ENCODE measurements around the gene ZNF580. TPM values are rescaled to one million over a fixed set of nuclear protein-coding genes. Genes with fewer than 3 reads are reported as not detected.

ZNF580 gene
- total and polyA plus RNA-seq, 9 of the 15 experiments (the other 6 are each of a cell fraction or from before 2014, with no cell fraction given), result 2.3 to 47.4 (median 6.0) TPM

DNA sequence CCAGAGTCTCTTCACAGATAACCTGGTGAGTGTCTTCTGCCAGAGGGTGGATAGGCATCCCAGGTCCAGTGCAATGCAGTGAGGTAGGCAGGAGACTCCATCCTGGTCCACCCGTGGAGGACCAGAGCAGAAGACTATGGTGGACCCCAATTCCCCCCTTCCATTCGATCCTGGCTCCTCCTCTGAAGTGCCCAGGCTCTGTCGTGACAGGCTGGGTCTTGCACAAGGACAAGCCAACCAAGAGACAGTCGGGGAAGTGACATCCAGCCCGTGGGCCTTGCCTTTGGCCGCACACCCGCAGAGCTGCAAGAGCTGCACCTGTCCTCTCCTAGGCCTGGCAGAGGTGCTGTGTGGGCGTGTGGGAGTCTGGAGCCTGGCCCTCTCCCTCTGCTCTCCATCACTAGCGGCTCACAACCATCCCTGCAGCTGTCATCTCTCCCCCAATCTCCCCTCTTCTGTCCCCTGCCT is 19.6 kb upstream of the ZNF580 start:
- H3K4me2 ChIP-seq (ENCODE audit: insufficient read depth, low read length), result no peak overlapping the region
- no peak overlapping the region for H3K9ac ChIP-seq (ENCODE audit: insufficient read depth in 1 of 2, low read depth in 2 of 2, low read length in 2 of 2)
- no peaks in the 10 kb centered on the region for H3K27me3 ChIP-seq (ENCODE audit: control insufficient read depth in 2 of 2, insufficient read depth in 2 of 2, low read length in 2 of 2)
- TSS peak; percentile 42 for BruUV-seq (replicated peaks)
- no peaks in the 10 kb centered on the region for H3K9me3 ChIP-seq (replicated peaks; ENCODE audit: control insufficient read depth, insufficient read depth, low read depth, low read length)
- CTCF ChIA-PET (ENCODE audit: low intra/inter-chr PET ratio), result no interaction called here
- DNase-seq (ENCODE audit: extremely low read depth in 1 of 4, low spot score in 3 of 4), result peak in 1 of 4 experiments; percentile 6
- H3K36me3 ChIP-seq (ENCODE audit: control insufficient read depth, insufficient read depth, low read length), result peaks cover 22% of the 10 kb centered on the region; the same call in 2 of the 3 replicates
- no peak overlapping the region for H3K4me3 ChIP-seq
- POLR2A ChIA-PET, result interaction anchor here (1.0 to 2.0 kb wide), 2 partner anchors 15 to 22 kb away, joined by 4 to 11 read pairs; partner anchors contain the start of genes FIZ1 and ZNF865
- 83% methylated on average over 7 of the region's 9 CpGs for WGBS (ENCODE audit: insufficient coverage, low coverage, missing lambda C conversion rate)
- intact Hi-C loops (cut with micrococcal nuclease), result no loop called here
- in situ Hi-C loops (cut with MboI), result loop anchor here (10.0 kb wide), 1 partner anchor 336 kb away; the partner anchor contains the start of genes BRSK1 and HSPBP1
- no peak for TF ChIP-seq CBFB (CRISPR knock-in tag; IDR thresholded peaks at IDR 0.05)
- peak; percentile 11; the same call in 1 of the 2 replicates for TF ChIP-seq POLR2G (IDR thresholded peaks at IDR 0.05; ENCODE audit: low read depth, low read length)
- FAIRE-seq, result no peak
- peaks cover 9 to 16% of the 10 kb centered on the region in 2 experiments; a peak in 4 of 5 replicates for H3K4me1 ChIP-seq (replicated peaks in 1 of 2; ENCODE audit: control insufficient read depth in 2 of 2, insufficient read depth in 2 of 2, low read length in 2 of 2)
- peaks cover 3% of the 10 kb centered on the region for H3K9me1 ChIP-seq (ENCODE audit: control insufficient read depth, insufficient read depth, low read length)
- H2AFZ ChIP-seq (ENCODE audit: low read depth, low read length), result no peak overlapping the region
- H4K20me1 ChIP-seq (replicated peaks; ENCODE audit: control insufficient read depth, insufficient read depth, low read length), result no peaks in the 10 kb centered on the region; the same call in 1 of the 2 replicates
- H3K79me2 ChIP-seq (ENCODE audit: control insufficient read depth, insufficient read depth, low read length), result peaks cover 7% of the 10 kb centered on the region; the same call in 2 of the 3 replicates
- no peak overlapping the region for H3K27ac ChIP-seq (ENCODE audit: extremely low read depth, low read depth, low read length)
- ATAC-seq, result no peak

GRCh38 chr19:55621673-55622231 is 19.1 kb upstream of the ZNF580 start:
- Histone ChIP-seq H3K4me2 (ENCODE audit: insufficient read depth, low read length) (no peak overlapping the region), H3K79me2 (ENCODE audit: control insufficient read depth, insufficient read depth, low read length) (peaks cover 7% of the 10 kb centered on the region; the same call in 2 of the 3 replicates), H4K20me1 (replicated peaks; ENCODE audit: control insufficient read depth, insufficient read depth, low read length) (no peaks in the 10 kb centered on the region; the same call in 1 of the 2 replicates), H3K9me1 (ENCODE audit: control insufficient read depth, insufficient read depth, low read length) (peaks cover 3% of the 10 kb centered on the region), H3K27me3 (ENCODE audit: control insufficient read depth in 2 of 2, insufficient read depth in 2 of 2, low read length in 2 of 2) (no peaks in the 10 kb centered on the region), H3K4me3 (no peak overlapping the region), H3K27ac (ENCODE audit: extremely low read depth, low read depth, low read length) (no peak overlapping the region), H3K4me1 (replicated peaks in 1 of 2; ENCODE audit: control insufficient read depth in 2 of 2, insufficient read depth in 2 of 2, low read length in 2 of 2) (peaks cover 9 to 11% of the 10 kb centered on the region in 2 experiments; a peak in 4 of 5 replicates), H2AFZ (ENCODE audit: low read depth, low read length) (no peak overlapping the region), H3K36me3 (ENCODE audit: control insufficient read depth, insufficient read depth, low read length) (peaks cover 18% of the 10 kb centered on the region; the same call in 2 of the 3 replicates), H3K9ac (ENCODE audit: insufficient read depth in 1 of 2, low read depth in 2 of 2, low read length in 2 of 2) (no peak overlapping the region), H3K9me3 (replicated peaks; ENCODE audit: control insufficient read depth, insufficient read depth, low read depth, low read length) (no peaks in the 10 kb centered on the region)
- no peak for FAIRE-seq
- ATAC-seq, result no peak
- in situ Hi-C loops (cut with MboI) (loop anchor here (10.0 kb wide), 1 partner anchor 337 kb away; the partner anchor contains the start of genes BRSK1 and HSPBP1), intact Hi-C loops (cut with micrococcal nuclease) (no loop called here)
- BruUV-seq (replicated peaks), result no TSS peak
- peak in 1 of 4 experiments; percentile 5 for DNase-seq (ENCODE audit: extremely low read depth in 1 of 4, low spot score in 3 of 4)
- POLR2A ChIA-PET, result interaction anchor here (1.0 to 2.0 kb wide), 2 partner anchors 16 to 33 kb away, joined by 3 to 11 read pairs; partner anchors contain the start of gene ZNF865
- CTCF ChIA-PET (ENCODE audit: low intra/inter-chr PET ratio), result no interaction called here
- TF ChIP-seq CREM (IDR thresholded peaks at IDR 0.05; ENCODE audit: low read depth) (no peak), POLR2G (IDR thresholded peaks at IDR 0.05; ENCODE audit: low read depth, low read length) (peak; percentile 54), ATF7 (IDR thresholded peaks at IDR 0.05) (no peak), BRCA1 (IDR thresholded peaks at IDR 0.05) (no peak), BRCA1 (CRISPR knock-in tag; IDR thresholded peaks at IDR 0.05) (no peak), MCM7 (IDR thresholded peaks at IDR 0.05) (no peak)
- WGBS (ENCODE audit: insufficient coverage, low coverage, missing lambda C conversion rate), result 89% methylated on average over 5 of the region's 55 CpGs
